Mesothelial cell of epicardium (in vitro differentiated cells): ENCODE measurements around the gene NLGN1. TPM values are rescaled to one million over a fixed set of nuclear protein-coding genes. Genes with fewer than 3 reads are reported as not detected.
A peak's percentile ranks its signal among the peaks of the same experiment; 100 is the strongest.

ENCODE experiments used
- DNase-seq, 2 experiments: peaks; one replicate each; pipeline ENCODE4 v3.0.0; 2021; ENCODE audit warnings: low spot score in 2 of 2; ENCODE audit not compliant: unreplicated experiment in 2 of 2
- H3K27ac Mint-ChIP-seq: 2 replicates; pipeline ENCODE4 v1.8.0; 2021; ENCODE audit warnings: mixed read lengths
- H3K27me3 Mint-ChIP-seq: 2 replicates; pipeline ENCODE4 v1.8.0; 2021; ENCODE audit warnings: low read depth, mixed read lengths
- H3K36me3 Mint-ChIP-seq: 2 replicates; pipeline ENCODE4 v1.8.0; 2021; ENCODE audit warnings: mixed read lengths
- H3K4me1 Mint-ChIP-seq: 2 replicates; pipeline ENCODE4 v1.8.0; 2021; ENCODE audit warnings: mixed read lengths
- H3K4me3 Mint-ChIP-seq: 2 replicates; pipeline ENCODE4 v1.8.0; 2021; ENCODE audit warnings: mild to moderate bottlenecking, moderate library complexity, mixed read lengths
- H3K9me3 Mint-ChIP-seq: 2 replicates; pipeline ENCODE4 v1.8.0; 2021; ENCODE audit warnings: mixed read lengths
- CTCF ChIP-seq: fragments of 200-600 bp; sonication (generic); IDR thresholded peaks from one replicate; pipeline ENCODE4 v1.5.0; 2021; ENCODE audit warnings: antibody characterized with exemption; ENCODE audit not compliant: unreplicated experiment
- total RNA-seq: library from RNA; stranded (reverse); gene quantifications from 3 replicates; pipeline ENCODE4 v1.2.1, GENCODE V29; 2021

NLGN1 gene
- total RNA-seq, 1 donor from 2014 or later = 4.2 TPM

GRCh38 chr3:173891272-173892100, 493.9 kb downstream of the NLGN1 start:
- DNase-seq = no peak

GRCh38 chr3:173892547-173892946, 495.0 kb downstream of the NLGN1 start:
- DNase-seq = no peak
- Mint-ChIP-seq H3K27ac (no peak overlapping the region), H3K4me3 (no peak overlapping the region), H3K4me1 (peaks cover 34% of the 10 kb centered on the region), H3K36me3 (no peaks in the 10 kb centered on the region), H3K27me3 (no peaks in the 10 kb centered on the region), H3K9me3 (no peaks in the 10 kb centered on the region)
- no peak for TF ChIP-seq CTCF

More at GRCh38 chr3:173891272-173892100, 493.9 kb downstream of the NLGN1 start:
- H3K4me3 Mint-ChIP-seq = no peak overlapping the region
- H3K27ac Mint-ChIP-seq = no peak overlapping the region
- TF ChIP-seq CTCF = no peak
- no peaks in the 10 kb centered on the region for H3K9me3 Mint-ChIP-seq
- no peaks in the 10 kb centered on the region for H3K27me3 Mint-ChIP-seq
- peaks cover 34% of the 10 kb centered on the region for H3K4me1 Mint-ChIP-seq
- H3K36me3 Mint-ChIP-seq = no peaks in the 10 kb centered on the region

GRCh38 chr3:173893066-173893465, 495.5 kb downstream of the NLGN1 start:
- H3K36me3 Mint-ChIP-seq = no peaks in the 10 kb centered on the region
- no peaks in the 10 kb centered on the region for H3K27me3 Mint-ChIP-seq
- peak overlapping the region; percentile 3 for H3K27ac Mint-ChIP-seq
- H3K4me3 Mint-ChIP-seq = no peak overlapping the region
- DNase-seq = no peak
- no peaks in the 10 kb centered on the region for H3K9me3 Mint-ChIP-seq
- H3K4me1 Mint-ChIP-seq = peaks cover 34% of the 10 kb centered on the region
- no peak for TF ChIP-seq CTCF

DNA sequence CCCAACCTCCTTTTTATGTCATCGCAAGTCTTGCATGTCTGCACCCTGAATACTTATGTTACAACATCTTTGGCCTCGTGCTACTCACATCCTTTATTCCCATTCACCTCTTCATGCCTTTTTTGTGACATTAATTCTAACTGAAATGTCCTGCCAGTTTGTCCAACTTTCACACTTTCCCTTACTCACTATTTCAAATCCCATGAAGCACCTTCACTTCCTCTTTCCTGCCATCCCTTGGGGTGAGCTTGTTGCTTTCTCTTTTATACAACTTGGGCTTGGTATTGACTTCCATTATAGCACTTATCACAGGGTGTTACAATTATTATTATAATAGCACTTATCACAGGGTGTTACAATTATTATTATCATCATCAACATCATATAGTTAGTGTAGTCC, 496.3 kb downstream of the NLGN1 start:
- peaks cover 32% of the 10 kb centered on the region for H3K4me1 Mint-ChIP-seq
- H3K27ac Mint-ChIP-seq = no peak overlapping the region
- no peaks in the 10 kb centered on the region for H3K27me3 Mint-ChIP-seq
- TF ChIP-seq CTCF = no peak
- DNase-seq = no peak
- no peaks in the 10 kb centered on the region for H3K36me3 Mint-ChIP-seq
- no peaks in the 10 kb centered on the region for H3K9me3 Mint-ChIP-seq
- no peak overlapping the region for H3K4me3 Mint-ChIP-seq

DNA sequence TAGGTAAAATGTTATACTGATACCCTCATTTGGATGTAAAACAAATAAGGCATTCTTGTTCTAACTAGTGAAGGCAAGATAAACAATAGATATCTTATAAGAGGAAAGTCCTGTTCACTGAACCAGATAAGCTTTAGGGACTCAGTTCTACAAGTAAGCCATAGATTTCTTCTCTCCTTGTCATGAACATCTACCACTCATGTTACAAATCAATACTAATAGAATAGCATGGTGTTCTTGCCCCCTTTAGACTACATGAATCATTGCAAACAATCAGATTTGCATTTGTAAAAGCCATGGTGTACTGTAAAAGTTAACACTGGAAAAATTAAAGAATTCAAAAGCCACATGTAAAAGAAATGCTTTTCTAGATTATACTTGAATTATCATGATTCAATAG, 500.1 kb downstream of the NLGN1 start:
- no peak for DNase-seq
- Mint-ChIP-seq H3K4me3 (no peak overlapping the region), H3K27ac (no peak overlapping the region), H3K4me1 (peaks cover 16% of the 10 kb centered on the region), H3K36me3 (no peaks in the 10 kb centered on the region), H3K9me3 (no peaks in the 10 kb centered on the region), H3K27me3 (no peaks in the 10 kb centered on the region)
- no peak for TF ChIP-seq CTCF
